HAP-1 (cell line): Measurements from ENCODE around the gene SSH2.

ENCODE experiments used
- DNase-seq, 2 experiments: peaks; one replicate each; pipeline ENCODE4 v3.0.0-alpha.2; 2016 to 2020; ENCODE audit warnings: low spot score in 2 of 2
- H3K27me3 ChIP-seq: fragments of 250-450 bp; sonication (Bioruptor Pico); 2 replicates; pipeline ENCODE4 v1.5.1; 2020; ENCODE audit warnings: low read depth, mild to moderate bottlenecking, moderate library complexity
- H3K36me3 ChIP-seq: fragments of 250-450 bp; sonication (Bioruptor Pico); replicated peaks from 2 replicates; pipeline ENCODE4 v1.5.1; 2020; ENCODE audit warnings: mild to moderate bottlenecking
- H3K4me1 ChIP-seq: fragments of 250-450 bp; sonication (Bioruptor Pico); 2 replicates; pipeline ENCODE4 v1.5.1; 2020; ENCODE audit warnings: mild to moderate bottlenecking
- H3K4me3 ChIP-seq: fragments of 250-450 bp; sonication (Bioruptor Pico); 2 replicates; pipeline ENCODE4 v1.5.1; 2020; ENCODE audit warnings: mild to moderate bottlenecking, moderate library complexity
- H3K9me3 ChIP-seq: fragments of 250-450 bp; sonication (Bioruptor Pico); 2 replicates; pipeline ENCODE4 v1.5.1; 2020; ENCODE audit warnings: mild to moderate bottlenecking, moderate library complexity
- in situ Hi-C: fragments of 300-500 bp; cut with MboI; formaldehyde crosslinking; loops from 3 replicates; pipeline ENCODE4 v1.14.3; 2020; ENCODE audit warnings: low sequenced_read_pairs, inconsistent platforms, mixed read lengths

The SSH2 gene

DNA sequence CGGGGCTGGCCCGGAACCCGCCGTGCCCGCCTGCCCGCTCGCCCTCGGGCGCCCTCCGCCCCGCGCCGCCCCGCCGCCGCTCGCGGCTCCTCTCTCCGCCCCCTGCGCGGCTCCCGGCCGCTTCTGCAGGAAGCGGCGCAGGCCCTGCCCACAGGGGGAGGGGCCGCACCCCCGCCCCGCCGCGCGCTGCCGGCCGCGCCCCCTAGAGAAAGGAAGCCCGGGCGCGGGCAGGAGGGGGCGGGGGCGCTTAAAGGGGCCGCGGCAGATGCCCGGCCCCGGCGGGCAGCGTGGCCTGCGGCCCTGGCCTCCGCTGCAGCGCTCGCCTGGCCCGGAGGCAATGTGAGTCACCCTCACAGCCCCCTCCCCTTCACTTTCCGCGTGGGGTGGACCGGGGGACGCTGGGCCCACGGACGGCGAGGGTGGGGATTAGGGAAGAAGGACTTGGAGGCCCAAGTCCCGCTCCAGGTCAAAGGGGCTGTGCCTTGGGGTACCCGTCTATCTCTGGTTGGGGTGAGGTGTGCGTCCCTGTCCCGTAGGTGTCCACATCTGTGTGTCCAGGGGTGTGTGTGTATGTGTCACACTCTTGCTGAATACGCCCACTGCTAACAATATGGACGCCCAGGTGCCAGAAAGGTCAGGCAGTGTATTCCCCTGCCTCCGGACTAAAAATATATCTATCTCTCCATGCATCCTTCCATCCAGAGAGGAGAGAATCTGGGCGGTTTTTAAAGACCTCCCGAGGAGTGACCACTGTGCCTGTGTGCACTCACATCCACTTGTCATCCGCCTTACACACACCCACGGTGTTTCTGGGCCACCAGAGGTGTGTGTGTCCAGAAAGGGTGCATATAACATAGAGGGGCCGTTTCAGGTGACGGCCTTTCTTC lies 340.3 kb downstream of the SSH2 start, which contains the start of gene GIT1:
Gene GIT1, minus strand, starts transcription at position 125 of the 887 bp plus-strand sequence. CDS start 270 bp downstream, outside the sequence.
- Histone ChIP-seq H3K36me3 (no peaks in the 10 kb centered on the region; the same call in 1 of the 2 replicates), H3K4me3 (peak within 1 kb of the TSS; percentile 75), H3K4me1 (peaks cover 38% of the 10 kb centered on the region), H3K9me3 (no peaks in the 10 kb centered on the region), H3K27me3 (no peaks in the 10 kb centered on the region)
- DNase-seq: peak; percentile 76 to 88
- in situ Hi-C loops: no loop called here

DNA sequence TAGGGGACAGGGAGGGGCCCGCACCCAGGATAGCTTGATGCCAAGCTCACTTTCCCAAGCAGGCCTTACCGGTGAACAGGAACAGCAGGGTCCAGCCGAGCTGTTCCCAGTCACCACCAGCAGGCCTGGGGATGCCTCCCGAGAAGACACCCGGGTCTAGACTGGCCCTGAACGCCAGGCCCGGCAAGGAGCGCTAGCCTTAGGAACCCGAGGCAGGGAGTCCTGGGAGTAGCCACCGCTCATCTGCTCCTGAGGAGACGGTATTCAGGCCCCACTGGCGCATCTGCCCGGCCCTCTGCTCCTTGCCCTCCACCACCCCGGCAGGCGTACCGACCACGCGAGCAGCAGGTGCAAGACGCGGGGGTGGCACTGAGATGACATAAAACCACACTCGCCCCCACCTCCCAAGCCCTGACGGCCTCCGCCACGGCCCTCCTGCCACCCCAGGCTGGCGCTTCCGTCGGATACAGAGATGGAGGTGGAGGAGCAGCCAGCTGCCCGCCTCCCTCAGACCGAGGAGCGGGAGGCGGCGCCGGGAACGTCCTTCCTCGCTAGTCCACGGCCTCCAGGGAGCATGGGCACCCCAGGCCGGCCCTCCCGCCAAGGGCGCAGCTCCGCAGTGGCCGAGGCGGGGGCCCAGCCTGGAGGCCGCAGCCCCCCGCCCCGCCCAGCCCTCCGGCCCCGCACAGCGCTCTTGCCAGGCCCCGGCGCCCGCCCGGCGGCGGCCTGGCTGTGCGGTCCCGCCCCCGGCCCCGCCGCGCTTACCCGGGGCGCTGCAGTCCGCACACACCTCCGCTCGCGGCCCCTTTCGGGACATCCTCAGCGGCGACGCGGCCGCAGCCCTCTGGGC lies 341.2 kb downstream of the SSH2 start:
- H3K36me3 ChIP-seq: no peaks in the 10 kb centered on the region; the same call in 1 of the 2 replicates
- peak overlapping the region; percentile 75 for H3K4me3 ChIP-seq
- peak in 1 of 2 experiments; percentile 46 for DNase-seq
- H3K4me1 ChIP-seq: peaks cover 38% of the 10 kb centered on the region
- in situ Hi-C loops: no loop called here
- H3K9me3 ChIP-seq: no peaks in the 10 kb centered on the region
- H3K27me3 ChIP-seq: no peaks in the 10 kb centered on the region

DNA sequence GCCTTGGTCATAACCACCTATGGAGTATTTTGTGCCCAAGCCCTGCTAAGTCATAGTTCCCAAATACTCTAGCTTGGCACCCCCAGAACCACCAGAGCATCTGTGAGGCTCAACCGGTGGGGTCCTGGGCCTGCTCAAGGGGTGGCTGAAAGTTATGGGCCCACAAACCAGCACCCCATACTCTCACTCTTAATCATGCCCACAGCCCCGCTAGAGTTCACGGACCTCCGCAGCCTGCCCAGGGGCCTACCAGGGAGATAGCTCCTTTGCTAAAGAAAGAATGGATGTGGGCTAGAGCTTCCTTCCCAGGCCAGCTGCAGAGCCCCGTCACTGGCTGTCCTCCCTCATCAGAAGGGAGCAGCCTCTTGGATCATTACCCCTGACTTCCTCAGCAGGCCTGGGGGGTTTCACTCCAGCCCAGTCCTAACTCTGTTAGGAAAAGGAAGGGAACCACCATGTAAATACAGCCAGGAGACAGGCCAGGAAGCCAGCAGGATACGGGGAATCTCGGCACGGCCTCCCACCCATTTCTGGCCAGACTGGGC lies 341.9 kb downstream of the SSH2 start:
- Histone ChIP-seq H3K36me3 (no peaks in the 10 kb centered on the region; the same call in none of the 2 replicates), H3K9me3 (no peaks in the 10 kb centered on the region), H3K27me3 (no peaks in the 10 kb centered on the region), H3K4me3 (peak overlapping the region; percentile 75), H3K4me1 (peaks cover 38% of the 10 kb centered on the region)
- in situ Hi-C loops: no loop called here
- no peak for DNase-seq

DNA sequence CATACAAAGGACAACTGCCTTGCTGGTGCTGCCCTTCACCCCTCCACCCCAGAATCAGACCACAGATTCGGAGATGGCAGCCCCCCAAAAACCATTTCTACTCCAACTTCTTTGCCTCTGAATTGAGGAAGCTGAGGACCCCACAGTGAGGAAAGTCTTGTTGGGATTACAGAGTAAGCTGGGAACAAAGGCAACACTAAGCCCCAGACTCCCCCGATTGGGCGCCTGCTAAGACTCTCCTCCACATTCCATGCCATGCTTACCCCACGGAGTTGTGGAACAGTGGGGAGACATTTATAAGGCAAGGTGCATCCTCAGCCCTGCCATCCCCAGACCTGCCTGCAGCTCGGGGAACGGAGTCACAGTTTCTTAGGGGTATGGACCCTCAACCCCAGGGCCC lies 342.4 kb downstream of the SSH2 start:
- Histone ChIP-seq H3K4me1 (peaks cover 36% of the 10 kb centered on the region), H3K36me3 (peaks cover 2% of the 10 kb centered on the region), H3K9me3 (no peaks in the 10 kb centered on the region), H3K27me3 (no peaks in the 10 kb centered on the region), H3K4me3 (peak overlapping the region; percentile 75)
- in situ Hi-C loops: no loop called here
- no peak for DNase-seq

DNA sequence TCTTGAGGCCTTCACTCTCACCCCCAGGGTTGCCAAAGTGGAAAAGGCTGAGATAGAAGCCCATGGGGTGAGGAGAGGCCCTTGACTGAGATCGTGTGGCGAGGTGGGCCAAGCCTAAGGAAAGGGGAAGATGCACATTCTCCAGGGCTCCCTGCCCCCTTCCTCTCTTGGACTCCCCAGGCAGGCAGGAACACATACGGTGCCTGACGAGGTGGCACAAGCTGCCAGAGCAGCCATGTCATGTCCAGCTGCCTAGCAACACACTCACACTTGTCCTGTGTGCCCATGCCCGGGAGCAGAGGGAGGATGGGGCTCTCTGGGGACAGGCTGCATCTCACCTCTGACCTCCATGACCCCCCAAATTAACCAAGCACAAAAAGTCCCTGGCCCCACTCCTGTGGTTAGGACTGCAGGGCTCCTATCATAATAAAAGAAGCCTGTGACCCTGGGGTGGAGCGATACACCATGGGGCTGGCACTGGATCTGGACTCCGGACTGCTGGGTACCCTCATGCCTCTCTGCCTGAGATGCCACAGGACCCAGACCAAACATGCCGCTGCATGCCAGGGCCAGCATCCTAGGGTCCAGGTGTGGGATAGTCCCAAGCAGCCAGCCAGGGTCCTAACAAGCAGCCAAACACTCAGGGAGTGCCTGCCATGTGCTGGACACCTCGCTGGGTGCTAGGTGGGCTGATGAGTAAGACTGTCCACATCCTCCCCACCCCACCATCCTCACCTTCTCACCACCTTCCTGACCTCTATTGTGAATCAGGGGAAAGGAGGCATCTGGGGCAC lies 343.2 kb downstream of the SSH2 start:
- Histone ChIP-seq H3K36me3 (peaks cover 9% of the 10 kb centered on the region), H3K9me3 (no peaks in the 10 kb centered on the region), H3K4me1 (peaks cover 29% of the 10 kb centered on the region), H3K4me3 (no peak overlapping the region), H3K27me3 (no peaks in the 10 kb centered on the region)
- in situ Hi-C loops: no loop called here
- no peak for DNase-seq

DNA sequence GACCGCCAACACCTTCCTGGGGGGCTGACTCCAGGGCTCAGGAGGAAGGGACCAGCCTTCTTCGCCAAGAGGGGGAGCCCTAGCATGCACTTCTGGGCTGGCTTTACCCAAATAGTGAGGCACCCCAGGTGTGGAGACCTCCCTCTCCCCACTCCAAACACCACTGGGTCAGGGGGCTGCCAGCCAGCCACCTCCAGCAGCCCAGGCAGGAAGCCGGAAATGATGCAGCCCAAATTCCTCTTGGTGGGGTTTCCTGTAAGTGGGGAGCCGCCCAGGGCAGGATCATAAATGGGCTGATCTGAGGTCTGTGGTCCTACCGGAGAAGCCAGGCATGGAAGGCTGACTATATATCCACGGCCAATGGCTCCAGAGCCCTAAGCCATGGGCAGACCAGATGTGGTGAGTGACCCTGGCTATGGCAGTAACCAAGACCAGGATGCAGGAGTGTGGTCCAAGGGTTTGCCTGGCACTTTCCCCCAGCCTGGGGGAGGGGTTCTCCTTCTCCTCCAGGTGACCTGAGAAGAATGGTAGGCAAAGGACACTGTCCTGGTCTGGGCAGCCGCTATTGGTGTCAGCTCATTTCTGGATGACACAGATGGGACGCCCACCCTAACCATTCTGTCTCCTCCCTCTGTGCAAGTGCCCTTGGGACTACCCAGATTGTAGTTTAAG lies 344.8 kb downstream of the SSH2 start:
- no peak for DNase-seq
- in situ Hi-C loops: no loop called here
- no peaks in the 10 kb centered on the region for H3K27me3 ChIP-seq
- peaks cover 14% of the 10 kb centered on the region for H3K4me1 ChIP-seq
- H3K9me3 ChIP-seq: no peaks in the 10 kb centered on the region
- H3K4me3 ChIP-seq: no peak overlapping the region
- peaks cover 18% of the 10 kb centered on the region for H3K36me3 ChIP-seq

DNA sequence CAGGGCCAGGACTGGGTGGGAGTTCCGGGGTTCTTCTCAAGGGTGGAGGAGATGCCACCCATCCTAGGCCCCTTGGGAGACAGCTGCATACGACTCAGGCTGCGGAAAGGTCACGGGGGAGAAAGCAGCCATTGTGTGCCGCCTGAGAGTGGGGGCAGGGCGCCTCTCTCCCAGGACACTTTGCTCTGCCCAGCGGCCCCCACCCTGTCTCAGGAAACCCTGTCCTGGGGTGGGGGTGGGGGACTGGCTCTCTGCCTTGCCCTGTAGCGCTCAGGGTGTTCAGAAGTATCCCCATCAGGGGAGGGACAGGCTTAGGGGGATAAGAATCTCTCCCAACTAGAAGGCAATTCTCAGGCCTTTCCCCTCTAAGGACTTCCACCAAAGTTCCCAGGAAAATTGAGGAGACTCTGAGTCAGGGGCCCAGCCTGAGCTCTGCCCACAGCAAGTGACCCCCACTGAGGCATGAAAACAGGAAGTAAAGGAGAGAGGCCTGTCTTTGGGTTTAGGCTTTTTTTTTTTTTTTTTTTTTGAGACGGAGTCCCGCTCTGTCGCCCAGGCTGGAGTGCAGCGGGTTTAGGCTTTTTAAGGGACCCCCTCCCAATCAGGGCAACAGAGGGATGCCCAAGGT lies 345.5 kb downstream of the SSH2 start:
- no peak for DNase-seq
- in situ Hi-C loops: no loop called here
- Histone ChIP-seq H3K4me1 (peaks cover 8% of the 10 kb centered on the region), H3K9me3 (no peaks in the 10 kb centered on the region), H3K4me3 (no peak overlapping the region), H3K27me3 (no peaks in the 10 kb centered on the region), H3K36me3 (peaks cover 22% of the 10 kb centered on the region)

DNA sequence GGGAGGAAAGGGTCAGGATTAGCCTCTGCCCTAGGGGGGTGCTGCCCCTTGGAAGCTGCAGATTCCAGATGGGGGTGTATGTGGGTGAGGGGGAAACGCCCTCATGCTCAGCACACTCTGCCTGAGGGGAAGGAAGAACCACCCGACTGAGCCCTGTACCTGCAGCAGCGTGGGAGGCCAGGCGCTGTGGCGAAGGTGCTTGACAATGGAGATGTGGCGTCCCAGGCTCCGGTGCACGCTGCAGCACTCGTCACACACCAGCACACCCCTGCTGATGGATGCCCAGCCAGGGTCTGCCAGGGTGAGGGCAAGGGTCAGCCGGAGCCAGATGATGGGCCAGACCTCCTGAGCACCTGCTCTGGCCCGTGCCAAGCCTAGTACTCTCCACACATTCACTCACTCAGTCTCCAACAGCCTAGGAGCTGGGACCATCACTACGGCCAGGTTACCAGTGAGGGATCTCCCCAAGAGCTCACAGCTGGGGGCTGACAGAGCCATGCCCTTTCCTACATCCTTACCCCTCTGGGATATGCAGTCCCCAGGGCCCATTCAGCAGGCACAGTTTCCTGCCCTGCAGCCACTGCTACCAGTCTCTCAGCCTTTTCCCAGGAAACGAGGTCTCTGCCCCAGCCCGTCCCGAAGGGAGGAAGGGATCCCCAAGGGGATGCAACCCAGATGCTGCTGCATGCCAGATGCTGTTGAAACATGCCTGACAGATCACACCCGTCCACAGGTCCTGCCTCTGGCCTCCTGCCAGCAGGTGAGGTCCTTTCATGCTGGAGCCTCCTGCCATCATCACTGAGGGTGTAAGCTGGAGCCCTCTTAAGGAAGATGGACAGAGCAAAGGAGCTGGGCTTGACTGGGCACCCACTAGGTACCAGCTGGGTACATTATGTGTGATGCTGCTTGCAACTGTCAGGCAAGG lies 346.4 kb downstream of the SSH2 start:
- no peak overlapping the region for H3K4me3 ChIP-seq
- peaks cover 29% of the 10 kb centered on the region for H3K36me3 ChIP-seq
- no peak for DNase-seq
- H3K4me1 ChIP-seq: peaks cover 8% of the 10 kb centered on the region
- H3K27me3 ChIP-seq: no peaks in the 10 kb centered on the region
- in situ Hi-C loops: no loop called here
- no peaks in the 10 kb centered on the region for H3K9me3 ChIP-seq

- Histone ChIP-seq H3K9me3 (no peaks in the 10 kb centered on the region), H3K4me3 (no peak overlapping the region), H3K4me1 (peaks cover 5% of the 10 kb centered on the region), H3K27me3 (no peaks in the 10 kb centered on the region), H3K36me3 (peaks cover 36% of the 10 kb centered on the region)
- in situ Hi-C loops: no loop called here
- DNase-seq: no peak
Measured at GRCh38 chr17:29582772-29583171, 347.3 kb downstream of the SSH2 start.

DNA sequence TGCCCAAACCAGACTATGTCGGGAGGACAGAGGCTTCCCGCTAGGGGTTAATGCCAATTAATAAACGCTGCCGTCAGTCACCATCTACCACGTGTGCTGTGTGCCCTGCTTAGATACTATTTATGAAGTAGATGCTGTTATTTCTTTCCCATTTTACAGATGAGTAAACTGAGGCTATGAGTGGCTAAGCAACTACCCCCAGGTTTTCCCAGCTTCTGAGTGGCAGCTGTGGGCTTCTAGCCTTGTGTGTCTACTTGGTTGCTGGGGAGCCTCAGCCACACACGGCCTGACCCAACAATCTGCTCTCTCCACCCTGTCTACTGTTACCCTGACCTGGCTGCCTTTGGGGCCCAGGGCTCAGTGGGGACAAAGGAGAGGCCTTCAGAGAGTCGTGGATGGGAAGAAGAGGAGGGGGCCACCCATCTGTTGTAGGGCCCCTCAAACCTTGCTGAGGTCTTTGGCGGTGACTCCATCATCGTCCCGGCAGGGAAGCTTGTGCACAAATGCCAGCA lies 347.7 kb downstream of the SSH2 start:
- Histone ChIP-seq H3K9me3 (no peaks in the 10 kb centered on the region), H3K36me3 (peaks cover 41% of the 10 kb centered on the region), H3K4me3 (no peak overlapping the region), H3K4me1 (peaks cover under 1% of the 10 kb centered on the region; the same call in 1 of the 2 replicates), H3K27me3 (no peaks in the 10 kb centered on the region)
- DNase-seq: no peak
- in situ Hi-C loops: no loop called here

- in situ Hi-C loops: no loop called here
- no peak for DNase-seq
- Histone ChIP-seq H3K9me3 (no peaks in the 10 kb centered on the region), H3K4me1 (no peaks in the 10 kb centered on the region), H3K27me3 (no peaks in the 10 kb centered on the region), H3K36me3 (peaks cover 47% of the 10 kb centered on the region), H3K4me3 (no peak overlapping the region)
Measured at GRCh38 chr17:29581583-29582253, 348.3 kb downstream of the SSH2 start.
